Activated T-helper 1 cell treated with anti-CD3 and anti-CD28 coated beads, Interleukin-2, amount 50 U/mL, for 16 hours (primary cell): ENCODE results near the gene FYB2.

ENCODE experiments used
- DNase-seq, 2 donors: peaks; one replicate each; pipeline ENCODE4 v3.0.0-alpha.2; 2020; ENCODE audit warnings: low read depth in 1 of 2, low spot score in 1 of 2

The FYB2 gene

GRCh38 chr1:56719171-56719570 lies 100.0 kb downstream of the FYB2 start:
- DNase-seq, result no peak

DNA sequence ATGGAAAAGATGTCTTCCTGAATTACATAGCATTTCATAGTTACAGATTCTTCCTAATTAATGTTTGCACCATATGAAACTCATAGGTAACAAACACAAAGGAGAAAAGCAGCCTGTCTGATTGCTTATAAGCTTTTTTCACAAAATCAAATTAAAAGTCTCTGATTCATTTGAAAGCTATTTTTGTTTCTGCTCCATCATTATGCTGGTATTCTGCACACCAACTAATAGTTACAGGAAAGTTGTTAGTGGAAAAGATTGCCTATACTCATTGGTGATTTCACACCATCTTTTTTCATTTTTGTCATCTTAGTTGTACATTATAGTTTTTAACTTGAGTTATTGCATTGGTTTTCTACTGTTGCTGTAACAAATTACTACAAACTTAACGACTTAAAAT lies 104.0 kb downstream of the FYB2 start:
- no peak for DNase-seq

DNA sequence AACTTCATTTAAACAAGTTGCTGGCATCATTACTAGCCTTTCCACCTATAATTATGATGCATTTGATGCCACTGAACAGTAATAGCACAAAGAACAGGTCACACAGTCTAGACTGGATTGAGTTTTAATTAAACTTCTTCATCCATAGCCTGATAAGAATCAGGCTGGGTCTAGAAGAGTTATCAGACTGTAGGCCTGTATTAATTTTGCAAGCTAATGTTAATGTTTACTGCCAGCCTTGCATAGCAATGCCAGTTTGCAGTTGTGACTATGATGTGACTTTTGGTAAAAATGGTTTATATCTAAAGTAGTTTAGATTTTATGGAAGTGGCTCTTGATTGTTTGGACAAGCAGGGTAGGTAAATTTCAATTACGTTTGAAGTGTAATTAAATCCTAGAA lies 106.1 kb downstream of the FYB2 start:
- DNase-seq, result no peak

DNA sequence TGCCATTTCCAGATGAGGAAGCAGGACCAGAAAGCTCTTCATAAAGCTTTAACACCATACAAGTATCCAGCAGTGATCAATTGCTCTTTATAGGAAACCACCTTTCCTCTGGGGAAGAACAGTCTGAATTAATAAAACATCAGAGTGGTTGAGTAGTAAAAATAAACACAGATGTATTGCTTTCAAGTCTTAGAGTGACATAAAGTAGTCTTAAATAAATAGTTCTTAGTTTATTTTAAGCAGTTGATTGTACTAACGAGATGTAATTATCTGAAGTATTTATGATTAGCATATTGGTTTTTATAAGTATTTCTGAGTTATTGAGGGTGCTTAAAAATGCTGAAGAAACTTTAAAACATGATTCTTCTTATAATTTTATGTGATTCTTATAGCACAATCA lies 107.1 kb downstream of the FYB2 start:
- DNase-seq, result no peak

- no peak for DNase-seq
Measured at GRCh38 chr1:56710646-56711045, 108.6 kb downstream of the FYB2 start.

GRCh38 chr1:56709995-56710394 lies 109.2 kb downstream of the FYB2 start:
- DNase-seq, result no peak

GRCh38 chr1:56709269-56709880 lies 109.8 kb downstream of the FYB2 start:
- no peak for DNase-seq

- DNase-seq, result no peak
Measured at GRCh38 chr1:56707379-56707778, 111.8 kb downstream of the FYB2 start.

- no peak for DNase-seq
Measured at GRCh38 chr1:56703747-56704146, 115.5 kb downstream of the FYB2 start.

GRCh38 chr1:56696663-56697062 lies 122.5 kb downstream of the FYB2 start:
- no peak for DNase-seq

GRCh38 chr1:56688522-56689026 lies 130.6 kb downstream of the FYB2 start:
- DNase-seq, result no peak

DNA sequence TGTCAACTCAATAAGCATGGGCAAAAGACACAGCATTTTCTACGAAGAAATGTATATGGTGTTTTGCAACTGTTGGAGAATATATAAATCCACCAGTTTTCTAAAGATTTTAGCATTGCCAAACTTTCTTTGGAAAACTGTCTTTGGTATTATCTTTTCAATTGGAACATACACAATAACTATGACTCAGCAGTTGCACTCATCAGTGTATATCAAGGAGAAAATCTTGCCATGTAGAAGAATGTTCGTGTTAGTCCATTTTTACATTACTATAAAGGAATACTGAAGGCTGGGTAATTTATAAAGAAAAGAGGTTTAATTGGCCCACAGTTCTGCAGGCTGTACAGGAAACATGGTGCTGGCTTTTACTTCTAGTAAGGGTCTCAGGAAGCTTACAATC lies 133.0 kb downstream of the FYB2 start:
- no peak for DNase-seq

DNA sequence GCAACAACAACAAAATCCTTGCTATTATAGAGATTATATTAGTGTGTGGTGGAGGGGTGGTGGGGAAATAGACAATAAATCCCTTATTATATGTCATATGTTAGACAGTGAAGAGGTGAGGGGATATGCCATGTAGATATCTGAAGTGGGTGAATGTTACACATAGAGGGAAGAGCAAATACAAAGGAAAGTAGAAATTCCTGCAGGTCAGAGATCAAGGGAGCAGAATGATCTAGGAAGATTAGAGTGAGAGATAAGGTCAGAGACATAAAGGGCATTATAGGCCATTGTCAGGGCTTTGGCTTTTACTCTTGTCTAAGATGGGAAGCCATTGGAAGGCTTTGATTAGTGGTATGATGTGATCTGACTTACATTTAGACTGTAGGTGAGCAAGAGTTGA lies 135.6 kb downstream of the FYB2 start:
- DNase-seq, result no peak

- DNase-seq, result no peak
Measured at GRCh38 chr1:56676571-56677035, 142.6 kb downstream of the FYB2 start.

GRCh38 chr1:56675763-56676162 lies 143.4 kb downstream of the FYB2 start:
- no peak for DNase-seq

DNA sequence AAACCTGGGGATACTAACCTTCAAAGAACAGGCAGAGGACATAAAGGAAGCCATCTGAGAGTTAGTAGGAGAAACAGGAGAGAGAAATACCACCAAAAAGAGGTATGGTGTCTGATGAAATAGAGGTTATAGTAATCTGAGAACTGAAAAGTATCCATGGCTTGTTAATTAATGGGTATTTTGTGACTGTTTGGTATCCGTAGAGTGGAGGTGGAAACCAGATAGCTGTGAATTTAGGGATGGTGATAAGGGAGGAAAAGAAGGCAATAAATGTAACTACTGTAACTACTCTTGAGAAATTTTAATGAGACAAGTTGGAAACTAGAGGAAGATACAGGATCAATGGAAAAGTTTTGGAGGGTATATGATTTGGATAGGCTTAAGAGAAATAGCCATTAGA lies 146.6 kb downstream of the FYB2 start:
- DNase-seq, result no peak

DNA sequence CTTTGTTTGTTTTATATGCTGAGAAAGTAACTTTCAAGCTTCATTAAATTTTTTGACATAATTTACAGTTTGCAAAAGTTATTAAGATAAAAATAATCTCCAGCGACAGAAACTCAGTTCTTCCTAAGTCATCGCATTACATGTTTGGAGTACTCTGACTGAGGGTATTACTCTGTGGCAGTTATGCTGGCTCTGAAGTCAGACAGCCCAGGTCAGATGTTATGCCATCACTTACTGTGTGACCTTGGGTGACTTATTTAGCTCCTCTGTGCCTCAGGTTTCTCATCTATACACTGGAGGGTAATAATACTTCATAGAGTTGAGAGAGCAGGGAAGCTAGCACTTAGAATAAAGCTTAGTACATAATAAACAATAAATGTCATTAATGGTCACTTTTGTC lies 147.7 kb downstream of the FYB2 start:
- no peak for DNase-seq

- no peak for DNase-seq
Measured at GRCh38 chr1:56671085-56671484, 148.1 kb downstream of the FYB2 start.

- DNase-seq, result no peak
Measured at GRCh38 chr1:56670350-56670749, 148.9 kb downstream of the FYB2 start.
